Stimulated activated CD4-positive, alpha-beta T cell treated with anti-CD3 and anti-CD28 coated beads, Interleukin-2, amount 100 ng/mL, for 48 hours (primary cell): ENCODE data around the gene CYP4F12.
"Not testable (repeated sequence)": the region's sequence is repeated elsewhere in the genome, so short reads cannot be mapped to it uniquely, and the experiment has no call there.

ENCODE experiments used
- DNase-seq, 2 donors: peaks; one replicate each; pipeline ENCODE4 v3.0.0-alpha.2; 2020

The CYP4F12 gene

DNA sequence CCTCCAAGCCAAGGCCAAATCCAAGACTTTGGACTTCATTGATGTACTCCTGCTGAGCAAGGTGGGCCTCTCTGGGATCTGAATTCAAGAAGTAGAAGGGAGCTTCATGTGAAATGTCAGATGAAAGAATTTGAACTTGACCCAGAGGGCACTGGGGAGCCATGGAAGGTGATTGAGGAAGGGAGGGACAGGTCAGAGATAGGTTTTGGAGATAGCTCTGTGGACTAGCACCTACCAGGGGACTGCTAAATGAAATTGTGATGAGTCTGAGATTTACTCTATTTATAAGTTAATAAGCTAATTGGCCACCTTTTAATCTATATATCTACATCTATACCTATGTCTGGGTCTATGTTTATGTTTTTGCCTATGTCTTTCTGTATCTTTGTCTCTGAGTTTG is 22.8 kb upstream of the CYP4F12 start:
- DNase-seq, result not testable (repeated sequence)

DNA sequence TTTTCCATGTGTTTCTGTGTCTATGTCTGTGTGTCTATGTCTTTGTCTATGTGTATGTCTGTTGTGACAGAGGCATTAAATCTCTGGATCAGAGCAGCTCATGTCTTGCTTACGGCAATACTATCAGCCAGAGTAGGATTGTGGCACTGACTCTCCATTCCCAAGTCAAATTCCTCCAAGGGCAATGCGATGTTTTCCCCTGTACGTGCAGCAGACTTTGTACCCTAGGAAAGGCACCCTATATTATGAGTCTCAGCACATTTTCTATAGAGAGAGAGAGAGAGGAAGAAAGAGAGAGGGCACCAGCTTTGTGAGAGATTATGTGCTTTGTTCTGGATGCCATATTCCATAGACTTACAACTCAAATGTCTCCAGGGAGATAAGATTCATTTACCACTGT is 21.1 kb upstream of the CYP4F12 start:
- no peak for DNase-seq

DNA sequence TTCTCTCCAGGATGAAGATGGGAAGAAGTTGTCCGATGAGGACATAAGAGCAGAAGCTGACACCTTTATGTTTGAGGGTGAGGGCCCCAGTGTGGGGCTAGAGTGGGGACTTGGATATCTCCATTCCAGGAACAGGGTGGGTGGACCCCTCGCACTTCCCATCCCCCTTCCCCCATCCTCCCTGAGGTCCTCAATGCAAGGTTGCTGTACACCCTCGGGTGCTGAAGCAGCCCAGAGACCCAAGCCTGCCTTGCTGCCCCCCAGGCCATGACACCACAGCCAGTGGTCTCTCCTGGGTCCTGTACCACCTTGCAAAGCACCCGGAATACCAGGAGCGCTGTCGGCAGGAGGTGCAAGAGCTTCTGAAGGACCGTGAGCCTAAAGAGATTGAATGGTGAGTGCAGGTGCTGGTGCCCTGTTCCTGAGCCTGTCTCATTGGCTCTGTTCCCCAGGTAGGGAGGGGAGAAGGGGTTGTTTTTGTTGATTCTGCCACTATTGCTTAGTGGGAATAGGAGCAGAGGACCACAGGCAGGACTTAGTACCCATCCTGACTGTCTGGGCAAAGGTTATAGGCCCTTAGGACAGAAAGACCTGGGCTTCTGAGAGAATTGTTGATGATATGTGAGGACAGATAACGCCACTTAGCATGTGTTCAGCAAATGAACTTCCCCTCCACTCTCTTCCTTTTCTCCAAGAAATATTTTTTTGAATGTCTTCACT is 20.2 kb upstream of the CYP4F12 start:
- DNase-seq, result no peak

DNA sequence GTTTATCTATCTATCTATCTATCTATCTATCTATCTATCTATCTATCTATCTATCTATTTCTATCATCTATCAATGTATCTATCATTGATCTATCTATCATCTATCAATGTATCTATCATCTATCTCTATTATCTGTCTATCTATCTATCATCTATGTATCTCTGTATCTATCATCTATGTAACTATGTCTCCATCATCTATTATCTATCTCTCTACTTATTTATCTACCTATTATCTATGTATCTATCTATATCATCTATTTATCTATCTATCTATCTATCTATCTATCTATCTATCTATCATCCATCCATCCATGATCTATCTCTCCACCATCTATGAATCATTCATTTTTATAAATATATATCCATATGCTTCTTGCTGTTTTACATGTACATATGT is 16.4 kb upstream of the CYP4F12 start:
- no peak for DNase-seq

DNA sequence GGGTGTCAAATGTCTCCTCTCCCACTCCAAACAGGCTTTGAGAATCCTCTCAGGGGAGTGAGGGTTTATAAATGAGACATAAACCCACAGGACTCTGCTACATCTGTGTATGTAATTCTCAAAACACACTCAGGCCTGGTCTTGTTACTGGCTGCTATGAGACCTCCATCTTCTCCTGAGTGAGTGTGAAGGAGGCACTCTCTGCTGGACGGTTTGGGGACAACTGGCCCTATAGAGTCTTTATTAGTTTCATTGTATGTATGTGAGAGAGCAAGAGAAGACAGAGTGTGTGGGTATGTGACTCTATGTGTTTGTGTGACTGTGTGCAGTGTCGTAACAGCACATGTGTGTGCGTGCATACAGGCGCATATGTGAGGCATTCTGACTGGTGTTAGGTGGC is 9.6 kb upstream of the CYP4F12 start:
- no peak for DNase-seq

DNA sequence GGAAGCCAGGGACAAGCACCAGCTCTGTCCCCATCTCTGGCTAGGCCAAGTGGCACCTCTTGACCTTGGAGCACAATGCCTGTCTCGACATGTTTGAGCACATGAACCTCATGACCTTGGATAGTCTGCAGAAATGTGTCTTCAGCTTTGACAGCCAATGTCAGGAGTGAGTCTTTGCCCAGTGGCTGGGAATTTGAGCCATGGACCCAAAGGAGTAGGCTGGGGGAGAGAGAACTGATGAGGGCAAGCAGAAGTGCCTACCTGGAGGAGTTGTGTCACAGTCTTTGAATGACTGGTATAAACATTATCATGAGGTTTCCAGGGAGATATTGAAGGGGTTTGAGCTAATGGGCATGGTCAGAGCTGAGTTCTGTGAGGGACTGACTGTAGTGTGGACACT is 6.7 kb upstream of the CYP4F12 start:
- no peak for DNase-seq

DNA sequence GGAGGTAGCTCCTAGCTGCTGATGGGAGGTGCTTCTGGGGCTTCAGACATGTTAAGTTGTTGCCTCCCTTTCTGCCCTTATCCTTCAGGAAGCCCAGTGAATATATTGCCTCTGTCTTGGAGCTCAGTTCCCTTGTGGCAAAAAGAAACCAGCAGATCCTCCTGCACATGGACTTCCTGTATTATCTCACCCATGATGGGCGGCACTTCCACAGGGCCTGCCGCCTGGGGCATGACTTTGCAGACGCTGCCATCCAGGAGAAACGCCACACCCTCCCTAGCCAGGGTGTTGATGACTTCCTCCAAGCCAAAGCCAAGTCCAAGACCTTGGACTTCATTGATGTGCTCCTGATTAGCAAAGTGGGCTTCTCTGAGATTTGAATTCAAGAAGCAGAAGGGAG is 6.0 kb upstream of the CYP4F12 start:
- DNase-seq, result no peak

DNA sequence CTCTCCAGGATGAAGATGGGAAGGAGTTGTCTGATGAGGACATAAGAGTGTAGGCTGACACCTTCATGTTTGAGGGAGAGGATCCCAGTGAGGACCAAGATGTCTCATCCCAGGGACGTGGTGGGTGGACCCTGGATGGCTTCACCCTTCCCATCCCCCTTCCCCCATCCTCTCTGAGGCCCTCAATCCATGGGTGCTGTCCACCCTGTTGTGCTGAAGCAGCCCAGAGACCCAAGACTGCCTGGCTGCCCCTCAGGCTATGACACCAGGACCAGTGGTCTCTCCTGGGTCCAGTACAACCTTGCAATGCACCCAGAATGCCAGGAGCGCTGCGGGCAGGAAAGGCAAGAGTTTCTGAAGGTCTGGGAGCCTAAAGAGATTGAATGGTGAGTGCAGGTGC is 3.4 kb upstream of the CYP4F12 start:
- DNase-seq, result no peak

DNA sequence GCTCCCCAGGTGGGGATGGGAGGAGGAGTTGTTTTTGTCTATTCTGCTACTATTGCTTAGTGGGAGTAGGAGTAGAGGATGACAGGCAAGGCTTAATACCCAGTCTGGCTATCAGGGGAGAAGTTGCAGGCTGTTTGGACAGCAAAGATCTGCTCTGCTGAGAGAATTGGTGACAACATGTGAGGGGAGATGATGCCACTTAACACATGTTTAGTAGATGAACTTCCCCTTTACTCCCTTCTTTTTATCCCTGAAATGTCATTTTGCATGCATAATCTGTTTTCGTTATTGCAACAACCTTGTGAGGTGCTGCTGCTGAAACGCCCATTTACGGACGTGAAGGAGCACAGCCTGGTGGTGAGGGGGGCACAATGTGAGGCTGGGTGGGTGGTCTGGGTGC is 3.0 kb upstream of the CYP4F12 start:
- DNase-seq, result no peak

DNA sequence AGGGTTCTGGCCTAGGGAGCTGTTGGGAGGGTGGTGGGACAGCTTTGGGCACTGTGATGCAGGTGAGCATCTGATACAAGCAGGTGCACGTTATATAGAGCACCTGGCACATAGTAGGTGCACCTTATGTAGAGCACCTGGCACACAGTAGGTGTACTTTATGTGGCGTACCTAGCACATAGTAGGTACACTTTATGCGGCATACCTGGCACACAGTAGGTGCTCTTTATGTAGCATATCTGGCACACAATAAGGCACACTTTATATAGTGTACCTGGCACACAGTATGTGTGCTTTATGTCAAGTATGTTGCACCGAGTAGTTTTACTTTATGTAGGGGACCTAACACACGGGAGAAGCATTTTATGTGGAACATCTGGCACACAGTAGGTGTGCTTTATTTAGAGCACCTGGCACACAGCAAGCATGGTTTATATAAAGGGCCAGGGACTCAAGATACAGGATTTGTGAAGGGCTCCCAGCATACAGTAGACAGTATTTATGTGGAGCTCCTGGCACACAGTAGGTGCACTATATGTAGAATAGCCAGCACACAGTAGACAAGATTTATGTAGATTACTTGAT is 1.6 kb upstream of the CYP4F12 start:
- DNase-seq, result no peak

DNA sequence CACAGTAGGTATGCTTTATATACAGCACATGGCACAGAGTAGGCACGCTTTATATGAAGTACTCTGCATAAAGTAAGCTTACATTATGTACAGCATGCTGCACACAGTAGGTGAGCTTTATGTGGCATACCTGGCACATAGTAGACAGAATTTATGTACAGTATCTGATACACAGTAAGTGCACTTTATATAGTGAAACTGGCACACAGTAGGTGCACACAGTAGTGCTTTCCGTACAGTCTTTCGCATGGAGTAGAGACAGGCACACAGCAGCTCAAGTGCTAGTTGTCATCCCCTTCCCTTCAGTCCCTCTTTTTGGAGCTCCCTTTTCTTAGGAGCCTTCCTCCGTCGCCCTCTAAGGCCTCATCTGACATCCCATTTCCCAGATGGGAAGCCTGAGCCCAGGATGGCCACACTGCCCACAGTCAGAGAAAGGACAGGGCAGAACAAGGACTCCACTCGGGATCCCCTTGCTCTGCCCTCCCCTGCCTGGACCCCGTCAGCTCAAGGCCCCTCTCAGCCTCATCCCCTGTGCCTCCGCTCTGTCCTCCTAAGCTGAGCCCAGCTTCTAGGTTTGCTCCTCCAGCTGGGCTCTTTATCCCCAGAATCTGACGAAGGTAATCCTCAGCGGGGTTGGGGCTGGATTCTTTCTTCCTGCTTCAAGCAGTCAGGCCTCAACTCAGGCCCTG is 852 bp upstream of the CYP4F12 start:
- no peak for DNase-seq

DNA sequence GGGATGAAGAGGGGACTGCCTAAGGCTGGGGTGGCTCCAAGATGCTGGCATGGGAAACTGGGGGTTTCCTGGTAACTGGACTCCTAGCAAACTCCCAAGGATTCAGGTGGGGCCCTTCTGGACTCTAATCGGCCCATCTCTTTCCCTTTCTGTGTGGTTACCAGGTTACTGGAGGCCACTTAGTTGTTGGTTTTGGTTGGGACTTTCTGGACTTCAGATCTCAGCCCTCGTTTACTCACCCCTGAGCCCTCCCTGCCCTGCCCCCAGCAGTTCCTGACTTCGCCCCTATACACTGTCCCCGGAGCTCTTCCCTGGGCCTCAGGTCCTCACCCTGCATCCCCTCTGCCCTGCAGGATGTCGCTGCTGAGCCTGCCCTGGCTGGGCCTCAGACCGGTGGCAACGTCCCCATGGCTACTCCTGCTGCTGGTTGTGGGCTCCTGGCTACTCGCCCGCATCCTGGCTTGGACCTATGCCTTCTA is 328 bp downstream of the CYP4F12 start:
- no peak for DNase-seq

DNA sequence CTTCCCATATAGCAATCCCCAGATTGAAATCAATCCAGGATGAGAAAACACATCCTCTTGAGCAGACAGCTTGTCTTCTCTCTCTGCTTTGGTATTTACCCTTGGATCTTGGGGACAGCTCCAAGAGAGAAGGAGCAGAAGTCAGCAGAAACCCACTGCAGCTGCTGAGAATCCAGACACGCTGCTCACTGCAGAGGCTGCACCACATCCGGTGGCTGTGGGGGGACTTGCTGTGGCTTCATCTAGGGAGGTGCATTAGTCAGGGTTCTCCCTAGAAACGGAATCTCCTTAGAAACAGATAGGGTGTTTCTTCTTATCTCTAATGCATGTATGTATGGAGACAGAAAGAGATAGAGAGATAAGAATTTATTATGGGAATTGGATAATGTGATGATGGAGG is 2.7 kb downstream of the CYP4F12 start:
- DNase-seq, result no peak

DNA sequence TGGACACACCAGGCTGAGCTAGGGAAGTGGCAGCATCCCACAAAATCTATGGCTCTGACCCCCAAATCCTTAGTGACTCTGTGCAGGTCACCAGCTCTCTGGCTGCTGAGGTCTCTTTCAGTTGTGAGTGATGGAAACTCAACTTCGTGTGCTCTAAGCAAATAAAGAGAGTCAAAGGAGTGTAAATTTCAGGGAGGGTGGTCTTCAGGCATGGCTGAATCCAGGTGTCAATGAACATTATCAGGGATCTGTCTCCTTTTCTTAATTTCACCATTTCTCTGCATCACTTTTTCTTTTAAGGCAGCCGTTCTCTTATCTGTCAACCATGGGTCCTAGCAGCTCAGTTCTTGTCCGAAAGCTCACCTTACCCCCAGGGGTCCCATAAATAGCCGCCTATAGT is 6.2 kb downstream of the CYP4F12 start:
- no peak for DNase-seq

DNA sequence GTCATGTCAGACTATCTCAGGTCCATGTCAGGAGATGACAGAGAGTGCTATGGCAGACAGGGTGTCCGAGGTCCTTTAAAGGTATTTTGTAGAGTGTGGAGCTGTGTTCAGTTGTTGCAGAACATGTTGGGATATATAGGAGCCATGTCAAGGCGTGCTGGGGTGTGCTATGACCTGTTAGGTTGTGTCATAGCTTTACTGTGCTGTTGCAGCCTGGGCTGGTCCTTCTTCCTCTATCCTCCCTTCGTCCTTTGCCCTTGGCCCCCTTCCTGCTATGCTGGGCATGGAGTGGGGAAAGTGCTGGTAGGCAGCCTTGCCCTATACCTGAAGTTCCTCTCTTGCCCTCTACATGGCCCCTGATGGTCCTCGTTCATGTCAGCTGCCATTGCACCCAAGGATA is 7.0 kb downstream of the CYP4F12 start:
- not testable (repeated sequence) for DNase-seq

DNA sequence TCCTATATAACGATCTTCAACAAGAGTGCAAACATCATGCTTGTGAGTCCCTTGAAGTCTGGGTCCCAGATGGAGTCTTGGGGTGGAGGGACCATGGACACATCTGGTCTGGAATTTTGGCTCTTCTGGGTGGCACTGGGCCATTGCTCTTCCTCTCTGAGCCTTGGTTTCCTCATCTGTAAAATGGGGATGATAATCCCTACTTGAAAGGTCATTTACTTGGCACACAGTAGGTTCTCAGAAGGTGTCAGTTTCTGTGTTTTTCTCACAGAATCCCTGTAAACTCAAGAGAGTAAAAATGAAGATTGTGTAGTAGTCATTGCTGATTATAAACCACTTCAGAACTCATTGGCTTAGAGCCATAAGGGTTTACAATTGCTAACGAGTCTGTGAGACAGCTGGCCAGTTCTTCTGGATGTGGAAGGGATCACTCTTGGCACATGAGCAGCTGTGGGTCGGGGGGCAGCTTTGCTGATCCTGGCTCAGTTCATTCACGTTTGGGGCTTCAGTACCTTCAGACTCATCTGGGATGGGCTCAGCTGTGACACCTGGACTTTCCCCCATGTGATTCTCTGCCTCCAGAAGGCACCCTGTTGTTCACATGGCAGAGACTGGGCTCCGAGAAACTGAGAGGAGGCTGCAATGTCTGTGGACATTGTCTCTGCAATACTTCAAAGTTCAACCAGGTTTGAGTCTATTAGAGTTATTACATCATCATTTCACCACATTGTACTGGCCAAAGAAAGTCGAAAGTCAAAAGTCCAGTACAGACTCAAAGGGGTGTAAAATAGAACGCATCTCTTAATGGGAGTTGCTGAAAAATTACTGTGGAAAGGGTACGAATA is 7.8 kb downstream of the CYP4F12 start:
- no peak for DNase-seq

DNA sequence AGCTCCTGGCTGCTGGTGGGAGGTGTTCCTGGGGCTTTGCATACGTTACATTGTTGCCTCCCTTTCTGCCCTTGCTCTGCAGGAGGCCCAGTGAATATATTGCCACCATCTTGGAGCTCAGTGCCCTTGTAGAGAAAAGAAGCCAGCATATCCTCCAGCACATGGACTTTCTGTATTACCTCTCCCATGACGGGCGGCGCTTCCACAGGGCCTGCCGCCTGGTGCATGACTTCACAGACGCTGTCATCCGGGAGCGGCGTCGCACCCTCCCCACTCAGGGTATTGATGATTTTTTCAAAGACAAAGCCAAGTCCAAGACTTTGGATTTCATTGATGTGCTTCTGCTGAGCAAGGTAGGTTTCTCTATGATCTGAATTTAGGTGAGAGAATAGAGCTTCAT is 10.5 kb downstream of the CYP4F12 start:
- no peak for DNase-seq

DNA sequence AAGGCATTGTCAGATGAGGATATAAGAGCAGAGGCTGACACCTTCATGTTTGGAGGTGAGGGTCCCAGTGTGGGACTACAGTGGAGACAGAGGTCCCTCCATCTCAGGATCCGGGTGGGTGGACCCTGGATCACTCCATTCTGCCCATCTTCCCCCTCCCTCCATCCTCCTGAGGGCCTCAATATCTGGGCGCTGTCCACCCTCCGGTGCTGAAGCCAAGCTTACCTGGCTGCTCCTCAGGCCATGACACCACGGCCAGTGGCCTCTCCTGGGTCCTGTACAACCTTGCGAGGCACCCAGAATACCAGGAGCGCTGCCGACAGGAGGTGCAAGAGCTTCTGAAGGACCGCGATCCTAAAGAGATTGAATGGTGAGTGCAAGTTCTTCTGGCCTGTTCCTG is 11.9 kb downstream of the CYP4F12 start:
- DNase-seq, result no peak

DNA sequence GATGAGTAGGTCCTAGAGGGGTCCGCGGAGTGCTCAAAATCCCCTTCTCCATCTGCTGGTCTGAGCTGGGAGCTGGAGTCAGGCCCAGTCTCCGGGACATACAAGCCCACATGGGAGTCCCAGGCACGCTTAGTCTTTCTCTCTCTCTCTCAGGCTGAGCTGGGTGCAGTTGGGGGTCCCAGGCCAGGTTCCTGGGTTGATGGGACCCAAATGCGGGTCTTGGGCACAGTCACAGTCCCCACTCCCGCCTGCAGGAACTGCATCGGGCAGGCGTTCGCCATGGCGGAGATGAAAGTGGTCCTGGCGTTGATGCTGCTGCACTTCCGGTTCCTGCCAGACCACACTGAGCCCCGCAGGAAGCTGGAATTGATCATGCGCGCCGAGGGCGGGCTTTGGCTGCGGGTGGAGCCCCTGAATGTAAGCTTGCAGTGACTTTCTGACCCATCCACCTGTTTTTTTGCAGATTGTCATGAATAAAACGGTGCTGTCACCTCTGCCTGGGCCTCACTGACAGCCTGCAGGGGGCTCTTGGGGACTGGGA is 23.8 kb downstream of the CYP4F12 start:
- no peak for DNase-seq

DNA sequence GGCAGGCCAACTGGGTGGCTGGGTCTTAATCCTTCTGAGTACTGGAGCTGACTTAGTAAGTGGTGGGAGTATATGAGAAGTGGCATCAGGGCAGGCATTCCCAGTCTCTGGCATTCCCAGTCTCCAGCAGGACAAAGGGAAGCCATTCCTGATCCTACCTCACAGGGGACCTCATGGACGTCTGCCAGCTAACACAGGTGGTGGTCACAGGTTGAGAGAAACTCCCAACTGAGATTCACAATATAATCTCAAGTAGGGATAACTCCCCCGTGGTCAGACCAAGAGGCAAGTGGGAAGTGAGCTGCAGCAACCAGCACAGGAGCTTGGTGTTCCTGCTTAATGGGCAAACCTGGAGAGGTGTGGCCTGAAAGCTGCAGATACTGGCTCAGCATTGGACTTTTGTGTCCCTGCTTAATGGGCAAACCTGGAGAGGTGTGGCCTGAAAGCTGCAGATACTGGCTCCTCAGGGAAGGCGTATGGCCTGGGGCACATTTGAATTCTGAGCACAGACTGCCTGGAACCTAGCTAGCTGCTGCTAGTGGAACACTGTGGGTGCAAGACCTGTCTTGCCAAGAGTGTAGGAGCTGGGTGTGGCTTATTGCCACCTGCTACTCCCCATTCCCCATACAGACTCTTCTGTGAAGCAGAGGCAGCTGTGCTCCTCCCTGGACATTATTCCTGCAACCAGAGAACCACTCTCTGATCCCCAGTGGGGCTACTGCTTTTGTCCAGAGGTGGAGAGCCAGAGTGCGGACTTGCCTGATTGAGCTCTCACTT is 29.1 kb downstream of the CYP4F12 start:
- DNase-seq, result no peak

DNA sequence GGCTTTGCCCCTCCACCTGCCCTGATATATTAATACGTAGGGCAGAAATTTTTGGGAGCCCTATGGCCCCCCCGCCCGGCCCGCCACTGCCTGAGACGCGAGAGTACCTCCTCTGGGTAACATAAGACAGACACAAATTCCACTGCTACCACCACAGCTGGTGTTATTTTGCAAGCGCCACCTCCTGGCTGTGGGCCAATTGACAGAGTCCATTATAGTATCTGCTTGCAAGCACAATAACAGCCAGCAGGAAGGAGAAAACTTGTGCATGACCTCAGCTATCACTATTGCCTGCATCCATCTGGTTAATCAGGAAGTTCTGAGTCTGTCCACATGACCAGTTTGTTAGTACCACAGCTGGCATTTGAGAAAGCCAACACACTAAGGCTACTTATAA is 29.6 kb downstream of the CYP4F12 start:
- DNase-seq, result peak; percentile 3 to 9

DNA sequence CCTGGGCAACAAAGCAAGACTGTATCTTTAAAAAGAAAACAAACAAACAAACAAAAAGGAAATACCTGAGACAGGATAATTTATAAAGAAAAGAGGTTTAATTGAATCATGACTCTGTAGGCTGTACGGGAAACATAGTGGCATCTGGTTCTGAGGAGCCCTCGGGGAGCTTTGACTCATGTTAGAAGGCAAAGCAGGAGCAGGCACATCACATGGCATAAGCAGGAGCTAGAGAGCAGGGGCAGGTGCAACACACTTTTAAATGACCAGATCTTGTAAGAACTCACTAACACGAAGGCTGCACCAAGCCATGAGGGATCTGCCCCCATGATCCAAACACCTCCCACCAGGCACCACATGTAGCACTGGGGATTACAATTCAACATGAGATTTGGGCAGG is 41.8 kb downstream of the CYP4F12 start:
- no peak for DNase-seq
